Activated T-cell treated with anti-CD3 and anti-CD28 coated beads for 24 hours (primary cell): ENCODE data around the gene ARMC3.
"Not testable (repeated sequence)": the region's sequence is repeated elsewhere in the genome, so short reads cannot be mapped to it uniquely, and the experiment has no call there.

Experiments
- DNase-seq: peaks from one replicate; pipeline ENCODE4 v3.0.0-alpha.2; 2020; ENCODE audit warnings: low read depth

ARMC3 gene

GRCh38 chr10:22929053-22929452, 1.2 kb downstream of the ARMC3 start:
- DNase-seq = not testable (repeated sequence)

GRCh38 chr10:22931948-22932347, 4.1 kb downstream of the ARMC3 start:
- DNase-seq = no peak

DNA sequence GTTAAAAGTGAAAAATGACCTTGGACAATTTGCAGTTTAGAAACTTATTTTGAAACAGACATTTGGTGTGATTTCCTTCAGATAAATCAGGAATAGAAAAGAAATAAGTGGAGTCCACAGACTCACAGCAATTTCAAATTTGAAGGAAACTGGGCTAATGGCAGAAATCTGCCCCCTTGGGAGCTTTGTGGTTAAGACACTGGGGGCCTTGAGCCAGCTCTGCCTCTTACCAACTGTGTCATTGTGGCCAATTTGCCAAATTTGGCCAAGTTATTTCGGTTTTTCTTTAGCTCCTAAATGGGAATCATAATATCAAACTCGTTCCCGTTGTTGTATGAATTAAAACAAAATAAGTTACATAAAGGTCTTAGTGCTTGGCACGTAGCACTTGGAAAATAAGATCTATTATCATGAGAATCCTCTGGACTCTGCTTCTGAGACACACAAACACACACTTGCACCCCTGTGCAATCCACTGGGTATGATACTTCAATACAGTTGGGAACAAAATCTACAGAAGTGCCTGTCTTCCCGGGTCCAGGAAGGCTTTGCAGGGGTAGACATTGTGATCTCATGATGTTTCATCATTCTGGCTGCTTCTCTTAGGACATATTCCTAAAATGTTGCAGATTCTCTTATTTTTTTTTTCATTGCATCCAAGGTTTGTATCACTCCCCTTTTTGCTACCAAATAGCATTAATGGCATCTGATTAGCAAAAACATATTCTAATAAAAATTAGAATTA, 4.9 kb downstream of the ARMC3 start:
- DNase-seq = no peak

DNA sequence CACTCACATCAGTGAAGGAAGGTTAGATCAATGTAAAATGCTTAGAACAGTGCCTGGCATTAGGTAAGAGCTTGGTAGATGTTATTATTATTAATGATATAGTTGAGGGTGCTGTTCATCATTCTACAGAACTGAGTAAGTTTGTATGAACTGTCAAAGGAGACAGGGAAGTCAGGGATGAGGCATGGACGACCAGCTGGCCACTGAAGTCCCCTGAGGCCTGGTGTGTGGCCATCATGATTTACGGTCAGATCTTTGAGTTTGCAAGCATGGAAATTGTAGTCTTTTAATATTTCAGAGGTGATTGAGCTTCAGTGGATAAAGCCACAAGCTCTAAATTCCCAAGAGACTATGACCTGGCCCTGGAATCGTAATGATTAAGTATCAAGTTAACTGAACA, 6.9 kb downstream of the ARMC3 start:
- no peak for DNase-seq

- DNase-seq = no peak
Measured at GRCh38 chr10:22942437-22942836, 14.6 kb downstream of the ARMC3 start.

- DNase-seq = no peak
Measured at GRCh38 chr10:22945934-22946673, 18.3 kb downstream of the ARMC3 start.

DNA sequence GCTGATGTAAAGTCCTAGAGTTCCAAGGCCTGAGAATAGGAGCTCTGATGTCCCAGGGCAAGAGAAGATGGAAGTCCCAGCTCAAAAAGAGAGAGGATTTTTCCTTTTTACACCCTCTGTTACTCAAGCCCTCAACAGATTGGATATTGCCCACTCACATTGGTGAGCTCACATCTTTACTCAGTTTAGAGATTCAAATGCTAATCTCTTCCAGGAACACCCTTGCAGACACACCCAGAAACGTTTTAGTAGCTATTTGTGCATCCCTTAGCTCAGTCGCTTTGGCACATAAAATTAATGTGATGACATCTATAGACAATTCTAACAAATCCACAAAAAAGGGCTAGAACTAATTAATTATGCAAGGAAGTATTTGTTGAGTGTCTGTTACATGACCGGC, 27.1 kb downstream of the ARMC3 start:
- DNase-seq = no peak

GRCh38 chr10:22958338-22958737, 30.5 kb downstream of the ARMC3 start:
- no peak for DNase-seq

DNA sequence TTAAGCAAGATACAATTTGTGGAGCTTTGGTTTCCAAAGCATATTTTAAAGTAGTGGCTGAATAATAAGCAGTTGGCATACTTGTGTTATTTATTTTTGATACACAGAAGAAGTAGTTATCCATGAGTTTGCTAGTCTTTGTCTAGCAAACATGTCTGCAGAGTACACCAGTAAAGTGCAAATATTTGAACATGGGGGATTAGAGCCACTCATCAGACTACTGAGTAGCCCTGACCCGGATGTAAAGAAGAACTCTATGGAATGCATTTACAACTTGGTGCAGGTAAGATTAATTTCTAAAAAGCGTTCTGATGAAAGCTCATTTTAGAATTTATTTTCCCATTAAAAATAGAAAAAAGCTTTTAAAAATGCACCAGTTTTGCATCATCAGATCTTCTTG, 31.4 kb downstream of the ARMC3 start:
- no peak for DNase-seq

- no peak for DNase-seq
Measured at GRCh38 chr10:22959950-22960349, 32.1 kb downstream of the ARMC3 start.

- DNase-seq = no peak
Measured at GRCh38 chr10:22962817-22963216, 35.0 kb downstream of the ARMC3 start.

DNA sequence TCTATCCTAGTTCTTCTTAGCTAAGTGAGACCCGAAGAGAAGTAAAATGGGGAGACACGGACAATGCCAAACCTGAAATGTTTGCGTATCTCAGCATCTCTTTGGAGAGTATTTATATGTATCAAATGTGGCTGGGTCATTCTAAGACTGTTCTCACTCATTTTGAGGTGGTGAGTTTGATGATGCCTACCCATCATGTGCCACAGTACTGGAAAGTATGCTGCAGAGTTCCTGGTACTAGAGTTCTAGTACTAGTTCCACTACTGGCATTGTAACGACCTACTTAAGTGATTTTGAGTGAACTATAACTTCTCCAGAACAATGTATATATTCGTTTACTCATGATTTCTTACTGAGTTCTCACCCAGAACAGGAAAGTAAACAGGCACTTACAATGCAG, 41.9 kb downstream of the ARMC3 start:
- DNase-seq = no peak

GRCh38 chr10:22976534-22976933, 48.7 kb downstream of the ARMC3 start:
- no peak for DNase-seq

DNA sequence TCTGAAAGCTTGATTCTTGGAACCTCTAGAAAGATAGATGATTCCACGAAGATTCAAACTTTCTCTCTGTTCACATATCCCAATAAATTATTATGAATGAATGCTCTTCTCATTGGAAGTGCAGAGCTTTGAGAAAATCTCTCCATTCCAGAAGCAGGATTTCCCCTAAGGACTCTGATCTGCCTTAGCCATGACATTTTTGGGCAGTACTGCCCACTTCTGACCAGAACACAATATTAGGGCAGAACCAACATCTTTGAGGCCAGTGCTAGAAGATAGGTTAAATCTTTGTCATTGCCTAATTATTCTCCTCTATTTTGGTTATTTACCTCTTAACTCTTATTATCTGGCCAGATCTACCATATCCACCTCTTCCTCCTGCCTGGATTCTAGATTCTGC, 49.9 kb downstream of the ARMC3 start:
- no peak for DNase-seq

DNA sequence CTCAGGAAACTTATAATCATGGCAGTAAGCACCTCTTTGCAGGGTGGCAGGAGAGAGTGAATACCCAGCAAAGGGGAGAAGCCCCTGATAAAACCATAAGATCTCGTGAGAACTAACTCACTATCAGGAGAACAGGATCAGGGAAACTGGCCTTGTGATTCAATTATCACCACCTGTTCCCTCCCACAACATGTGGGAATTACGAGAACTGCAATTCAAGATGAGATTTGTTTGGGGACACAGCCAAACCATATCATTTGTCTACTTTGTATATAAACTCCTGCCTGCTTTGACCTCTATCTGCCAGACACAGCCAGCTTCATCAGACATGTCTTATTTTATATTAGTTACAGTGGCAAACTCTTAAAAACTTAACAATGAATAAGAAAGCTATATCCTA, 50.4 kb downstream of the ARMC3 start:
- no peak for DNase-seq

DNA sequence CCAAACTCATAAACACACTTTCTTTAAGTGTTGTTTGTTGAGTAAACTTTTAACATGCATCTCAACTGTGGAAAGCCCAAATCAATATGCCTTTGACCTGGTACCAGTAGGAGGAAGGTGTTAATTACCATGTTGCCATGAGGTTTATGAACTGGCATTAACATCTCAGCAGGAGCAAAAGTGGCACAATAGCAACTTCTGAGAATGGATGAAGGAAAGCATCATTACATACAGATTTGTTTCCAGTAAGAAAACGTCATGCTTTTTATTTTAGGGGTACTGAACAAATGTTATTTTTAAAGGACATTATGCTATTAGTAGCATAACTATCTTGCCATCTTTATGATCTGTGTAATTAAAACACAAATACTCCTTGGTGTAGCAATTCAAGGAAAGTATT, 51.1 kb downstream of the ARMC3 start:
- no peak for DNase-seq

DNA sequence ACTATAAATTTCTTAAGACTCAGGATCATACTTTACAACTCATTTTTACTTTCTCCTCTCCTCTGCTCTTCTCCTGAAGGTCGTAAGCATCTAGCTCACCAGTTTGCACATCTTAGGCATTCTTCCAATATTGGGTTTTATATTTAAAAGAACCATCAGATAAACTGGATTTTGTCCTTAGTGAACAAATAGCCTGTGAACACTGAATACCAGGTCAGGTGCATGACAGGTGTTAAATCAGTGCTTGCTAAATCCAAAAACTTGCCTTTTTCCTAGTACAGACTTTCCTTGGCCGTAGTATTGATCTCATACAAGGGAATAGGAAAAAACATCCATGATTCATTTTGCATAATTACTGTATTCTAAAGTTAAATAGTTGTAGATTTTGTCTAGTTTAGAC, 53.0 kb downstream of the ARMC3 start:
- no peak for DNase-seq

- no peak for DNase-seq
Measured at GRCh38 chr10:22984066-22984465, 56.2 kb downstream of the ARMC3 start.

- DNase-seq = no peak
Measured at GRCh38 chr10:22986771-22987542, 59.1 kb downstream of the ARMC3 start.

DNA sequence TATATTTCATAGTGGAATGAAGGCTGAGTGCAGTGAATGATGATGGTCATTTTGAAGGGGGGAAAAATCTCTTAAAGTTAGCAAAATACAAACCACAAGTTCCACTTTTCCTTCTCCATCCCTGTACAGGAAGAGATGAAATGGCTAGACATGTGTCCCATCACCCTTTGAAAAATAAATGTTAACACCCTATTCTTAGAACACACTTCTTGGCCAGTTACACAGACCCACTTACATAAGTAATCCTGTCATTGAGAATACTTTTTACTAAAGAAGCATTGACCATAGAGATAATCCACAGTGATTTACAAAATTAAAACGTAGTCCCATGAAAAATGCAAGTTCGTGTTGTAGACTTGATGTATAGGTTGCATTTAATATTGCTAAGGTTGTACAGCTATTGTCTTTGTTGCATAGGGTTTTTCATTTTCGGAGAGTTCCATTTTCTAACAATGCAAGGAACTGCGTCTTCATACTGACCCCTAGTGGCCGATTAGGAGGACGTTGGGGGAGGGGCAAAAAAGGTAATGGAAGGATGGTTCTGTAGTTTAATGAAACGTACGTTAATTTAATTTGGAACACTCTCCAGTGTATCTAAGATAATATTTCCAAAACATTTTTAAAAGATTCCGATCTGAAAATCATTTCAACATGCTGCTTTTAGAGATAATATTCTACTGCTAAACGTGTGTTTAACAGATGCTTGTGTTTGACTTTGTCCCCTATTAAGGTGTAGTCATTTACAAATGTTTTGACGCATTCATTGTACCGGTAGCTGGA, 60.9 kb downstream of the ARMC3 start:
- DNase-seq = peak; percentile 72

- DNase-seq = no peak
Measured at GRCh38 chr10:22990443-22990842, 62.6 kb downstream of the ARMC3 start.

DNA sequence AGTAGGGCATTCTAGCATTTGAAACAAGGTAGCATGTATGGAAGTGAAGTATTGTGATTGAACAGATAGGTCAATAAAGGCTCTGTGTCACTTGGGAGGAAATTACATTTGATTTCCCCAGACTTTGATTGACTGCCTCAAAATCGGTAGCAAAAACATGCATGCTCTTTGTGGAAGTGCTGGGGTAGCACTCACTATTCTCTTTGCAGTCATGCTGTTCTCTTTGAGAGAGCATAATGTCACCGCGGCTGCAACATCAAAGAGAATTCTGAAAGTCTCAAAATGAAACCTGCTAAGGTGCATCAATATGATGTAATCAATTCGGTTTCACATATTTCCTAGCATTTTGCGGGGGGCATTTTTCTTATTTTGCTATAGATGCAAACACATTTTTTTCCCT, 64.2 kb downstream of the ARMC3 start:
- peak; percentile 16 for DNase-seq
